GM12878 (cell line): ENCODE data around the gene DCDC2C. TPM values are rescaled to one million over a fixed set of nuclear protein-coding genes. Genes with fewer than 3 reads are reported as not detected.

Experiments
- ATAC-seq: fragments of 200-7000 bp; cut with Tn5 transposase; 3 replicates; pipeline ENCODE4 v1.9.1; 2020; ENCODE audit warnings: mild to moderate bottlenecking, moderate library complexity
- BruUV-seq: library from RNA; stranded (reverse); fragments of 400-500 nt; replicated peaks from 2 replicates; lab custom pipeline; 2021; lab: Mats Ljungman, UMichigan
- CTCF ChIA-PET: fragments of 300-600 bp; sonication (Branson Sonifier 250); formaldehyde crosslinking; extraction: SDS; loops from one replicate; lab custom pipeline; 2021; ENCODE audit warnings: inconsistent platforms; lab: Yijun Ruan, JAX
- POLR2A ChIA-PET: fragments of 350-600 bp; formaldehyde crosslinking; extraction: SDS; loops from one replicate; lab custom pipeline; 2021; ENCODE audit warnings: inconsistent platforms; lab: Charles Lee
- RAD21 ChIA-PET: fragments of 300-600 bp; sonication (Branson Sonifier 250); formaldehyde crosslinking; loops from one replicate; lab custom pipeline; 2023; ENCODE audit warnings: antibody characterized with exemption; ENCODE audit not compliant: unreplicated experiment; lab: Charles Lee
- SMC1A ChIA-PET: fragments of 300-600 bp; sonication (Branson Sonifier 250); formaldehyde crosslinking; loops from one replicate; lab custom pipeline; 2023; ENCODE audit not compliant: unreplicated experiment, uncharacterized antibody; lab: Charles Lee
- DNase-seq: peaks from one replicate; pipeline ENCODE4 v3.0.0-alpha.2; 2011; ENCODE audit warnings: low read depth, low spot score
- FAIRE-seq: peaks from 3 replicates; lab custom pipeline; 2011; peaks lifted over from hg19 to GRCh38; lab: Jason Lieb, UNC
- H2AFZ ChIP-seq: 2 replicates; pipeline ENCODE4 v1.6.0; 2011; ENCODE audit warnings: low read depth, low read length, control low read depth; ENCODE audit not compliant: control insufficient read depth
- H3K27ac ChIP-seq: 2 replicates; pipeline ENCODE4 v1.5.1; 2011; ENCODE audit warnings: control low read depth; ENCODE audit not compliant: control insufficient read depth, insufficient read depth
- H3K27me3 ChIP-seq, 2 experiments: replicated peaks in 1 of 2; 2 replicates each; pipeline versions ENCODE4 v1.6.0 to v1.6.1; 2011; ENCODE audit warnings: low read length in 1 of 2; ENCODE audit not compliant: control insufficient read depth in 2 of 2, insufficient read depth in 2 of 2
- H3K36me3 ChIP-seq, 2 experiments: 2 replicates each; pipeline ENCODE4 v1.5.1; 2011; ENCODE audit warnings: low read length in 1 of 2; ENCODE audit not compliant: control insufficient read depth in 2 of 2, insufficient read depth in 2 of 2
- H3K4me1 ChIP-seq: 2 replicates; pipeline ENCODE4 v1.6.1; 2011; ENCODE audit warnings: mild to moderate bottlenecking, low read length, moderate library complexity, mixed read lengths; ENCODE audit not compliant: control insufficient read depth, insufficient read depth
- H3K4me2 ChIP-seq: 2 replicates; pipeline ENCODE4 v1.6.0; 2011; ENCODE audit warnings: control low read depth; ENCODE audit not compliant: control insufficient read depth, insufficient read depth
- H3K4me3 ChIP-seq: fragments of 200-600 bp; sonication (generic); 2 replicates; pipeline ENCODE4 v1.5.1; 2016
- H3K79me2 ChIP-seq: 2 replicates; pipeline ENCODE4 v1.6.0; 2011; ENCODE audit warnings: low read length; ENCODE audit not compliant: control insufficient read depth, insufficient read depth
- H3K9ac ChIP-seq: 2 replicates; pipeline ENCODE4 v1.8.0; 2011; ENCODE audit warnings: low read length, control low read depth, mixed read lengths; ENCODE audit not compliant: control insufficient read depth, insufficient read depth
- H3K9me3 ChIP-seq: replicated peaks from 3 replicates; pipeline ENCODE4 v1.5.1; 2011; ENCODE audit warnings: mild to moderate bottlenecking, low read length; ENCODE audit not compliant: control insufficient read depth, insufficient read depth
- H4K20me1 ChIP-seq: 2 replicates; pipeline ENCODE4 v1.6.0; 2011; ENCODE audit not compliant: control insufficient read depth, insufficient read depth
- BACH1 ChIP-seq: fragments of 450-650 bp; IDR thresholded peaks from 2 replicates; pipeline ENCODE4 v1.6.1; 2017; ENCODE audit warnings: mild to moderate bottlenecking, borderline replicate concordance
- CBFB ChIP-seq: IDR thresholded peaks from 2 replicates; pipeline ENCODE4 v1.6.1; 2016; ENCODE audit warnings: antibody characterized with exemption, low read depth
- FOXM1 ChIP-seq: IDR thresholded peaks from 2 replicates; pipeline ENCODE4 v1.6.1; 2012; ENCODE audit warnings: low read depth, mild to moderate bottlenecking, inconsistent platforms, low read length, moderate library complexity
- GABPA ChIP-seq: IDR thresholded peaks from 2 replicates; pipeline ENCODE4 v1.6.1; 2014; ENCODE audit warnings: antibody characterized with exemption, low read depth, mild to moderate bottlenecking, inconsistent platforms
- IKZF2 ChIP-seq, 2 experiments: fragments of 450-650 bp; IDR thresholded peaks; 2 replicates each; pipeline ENCODE4 v1.6.1; 2017; ENCODE audit warnings: mild to moderate bottlenecking in 2 of 2, moderate library complexity in 2 of 2
- NRF1 ChIP-seq: conservative IDR thresholded peaks from 2 replicates; pipeline ENCODE4 v1.6.1; 2011; ENCODE audit warnings: mild to moderate bottlenecking, low read depth, low read length, improper control_type of control experiment
- PML ChIP-seq: IDR thresholded peaks from 2 replicates; pipeline ENCODE4 v1.6.1; 2012; ENCODE audit warnings: low read length, inconsistent platforms
- RUNX3 ChIP-seq: IDR thresholded peaks from 2 replicates; pipeline ENCODE4 v1.6.1; 2012; ENCODE audit warnings: low read length, inconsistent platforms
- SRF ChIP-seq, 2 experiments: IDR thresholded peaks; 2 replicates each; pipeline ENCODE4 v1.6.1; 2011; ENCODE audit warnings: low read depth in 2 of 2, low read length in 2 of 2, mild to moderate bottlenecking in 1 of 2, moderate library complexity in 1 of 2
- ZNF207 ChIP-seq: fragments of 450-650 bp; IDR thresholded peaks from 2 replicates; pipeline ENCODE4 v1.6.1; 2014; ENCODE audit warnings: antibody characterized with exemption, mild to moderate bottlenecking, borderline replicate concordance
- ZNF622 ChIP-seq: fragments of 450-650 bp; IDR thresholded peaks from 2 replicates; pipeline ENCODE4 v1.6.1; 2017; ENCODE audit warnings: mild to moderate bottlenecking, inconsistent platforms
- WGBS: methylation state at CpG from one replicate; pipeline ENCODE4 v1.1.6; 2016; ENCODE audit warnings: low lambda C conversion rate; ENCODE audit not compliant: insufficient replicate concordance, insufficient coverage; ENCODE audit errors: missing lambda C conversion rate; 5-methylcytosine and 5-hydroxymethylcytosine counted together
- in situ Hi-C: fragments of 300-500 bp; cut with MboI; formaldehyde crosslinking; loops from 9 replicates; pipeline ENCODE4 v1.14.3; 2018; ENCODE audit warnings: mixed read lengths
- intact Hi-C: fragments of 100-400 bp; cut with micrococcal nuclease; formaldehyde crosslinking; loops from one replicate; pipeline ENCODE4 v1.14.2; 2022; ENCODE audit not compliant: unreplicated experiment
- polyA plus RNA-seq, 11 experiments: library from polyadenylated mRNA; depleted of rRNA in 4 of 11; unstranded in 6 of 11; stranded (reverse) in 5 of 11; fragments of >200 nt; fragmentation: Nextera tagmentation in 4 of 11; fragmentation: Illumina TruSeq in 1 of 11; extraction: Ambion mirVana in 4 of 11; extraction: Trizol in 1 of 11; gene quantifications; 1 replicate in 1 of 11; 2 replicates in 10 of 11; pipeline versions ENCODE4 v1.2.1 to v1.2.3, GENCODE V29; 2011 to 2016; ENCODE audit warnings: inconsistent platforms in 2 of 11, missing spikeins in 2 of 11, low read depth in 1 of 11
- total RNA-seq, 4 experiments: library from RNA; depleted of rRNA in 3 of 4; stranded (reverse); fragments of >200 nt in 3 of 4; fragmentation: Illumina TruSeq in 1 of 4; extraction: Trizol in 1 of 4; gene quantifications; 2 replicates each; pipeline versions ENCODE4 v1.2.1 to v1.2.3, GENCODE V29; 2013 to 2021
- TF ChIP-seq, protein P1 (sequence below): fragments of 450-650 bp; formaldehyde crosslinking; IDR thresholded peaks from 2 replicates; pipeline ENCODE4 v1.4.0; 2020; ENCODE audit warnings: mild to moderate bottlenecking, moderate library complexity
- TF ChIP-seq, protein P2 (sequence below): fragments of 450-650 bp; IDR thresholded peaks from 2 replicates; pipeline ENCODE4 v1.6.1; 2017; ENCODE audit warnings: mild to moderate bottlenecking, moderate library complexity

The DCDC2C gene
- total and polyA plus RNA-seq, 10 of the 15 experiments (the other 5 are each of a cell fraction or from before 2014, with no cell fraction given), result not detected

DNA sequence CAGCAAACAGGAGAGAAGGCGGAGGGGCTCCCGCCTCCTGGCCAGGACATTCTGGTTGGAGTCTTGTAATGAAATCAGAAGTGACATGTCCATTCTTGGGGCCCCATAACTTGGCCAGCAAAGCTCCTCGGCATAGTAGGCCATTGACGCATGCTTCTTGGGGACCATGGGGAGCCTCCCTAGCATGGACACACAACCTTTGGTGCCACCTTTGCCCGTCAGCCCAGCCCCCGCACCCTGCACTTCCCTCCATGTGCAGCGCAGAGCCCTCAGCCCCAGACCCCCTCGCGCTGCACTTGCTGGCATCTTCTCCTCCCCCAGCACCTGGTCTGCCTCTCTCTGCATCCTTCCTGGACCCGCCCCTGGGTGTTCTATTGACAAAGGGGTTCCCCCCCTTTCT lies 23.1 kb downstream of the DCDC2C start:
- BruUV-seq, result no TSS peak
- in situ Hi-C loops, result no loop called here
- intact Hi-C loops, result no loop called here
- Histone ChIP-seq H3K4me3 (no peak overlapping the region), H3K79me2 (no peaks in the 10 kb centered on the region), H2AFZ (no peak overlapping the region), H3K4me2 (no peak overlapping the region), H3K9me3 (no peaks in the 10 kb centered on the region), H4K20me1 (no peaks in the 10 kb centered on the region), H3K27me3 (no peaks in the 10 kb centered on the region; a peak in 2 of 4 replicates), H3K9ac (no peak overlapping the region), H3K4me1 (no peaks in the 10 kb centered on the region), H3K36me3 (no peaks in the 10 kb centered on the region), H3K27ac (no peak overlapping the region)
- ATAC-seq (no peak), FAIRE-seq (no peak), DNase-seq (no peak)
- ChIA-PET SMC1A (interaction anchor here (1.1 kb wide), 1 partner anchor 54 kb away, joined by 3 read pairs; no protein-coding TSS in a partner anchor), RAD21 (no interaction called here), POLR2A (no interaction called here), CTCF (interaction anchor here (0.9 kb wide), 1 partner anchor 10 kb away, joined by 3 read pairs; no protein-coding TSS in a partner anchor)
- WGBS, result 36% methylated on average over 10 of the region's 10 CpGs
- TF ChIP-seq RUNX3, result no peak
- no peak for TF ChIP-seq SRF (IDR thresholded peaks at IDR 0.05; ENCODE audit: low read depth in 2 of 2, low read length in 2 of 2)
- TF ChIP-seq, protein P1, sequence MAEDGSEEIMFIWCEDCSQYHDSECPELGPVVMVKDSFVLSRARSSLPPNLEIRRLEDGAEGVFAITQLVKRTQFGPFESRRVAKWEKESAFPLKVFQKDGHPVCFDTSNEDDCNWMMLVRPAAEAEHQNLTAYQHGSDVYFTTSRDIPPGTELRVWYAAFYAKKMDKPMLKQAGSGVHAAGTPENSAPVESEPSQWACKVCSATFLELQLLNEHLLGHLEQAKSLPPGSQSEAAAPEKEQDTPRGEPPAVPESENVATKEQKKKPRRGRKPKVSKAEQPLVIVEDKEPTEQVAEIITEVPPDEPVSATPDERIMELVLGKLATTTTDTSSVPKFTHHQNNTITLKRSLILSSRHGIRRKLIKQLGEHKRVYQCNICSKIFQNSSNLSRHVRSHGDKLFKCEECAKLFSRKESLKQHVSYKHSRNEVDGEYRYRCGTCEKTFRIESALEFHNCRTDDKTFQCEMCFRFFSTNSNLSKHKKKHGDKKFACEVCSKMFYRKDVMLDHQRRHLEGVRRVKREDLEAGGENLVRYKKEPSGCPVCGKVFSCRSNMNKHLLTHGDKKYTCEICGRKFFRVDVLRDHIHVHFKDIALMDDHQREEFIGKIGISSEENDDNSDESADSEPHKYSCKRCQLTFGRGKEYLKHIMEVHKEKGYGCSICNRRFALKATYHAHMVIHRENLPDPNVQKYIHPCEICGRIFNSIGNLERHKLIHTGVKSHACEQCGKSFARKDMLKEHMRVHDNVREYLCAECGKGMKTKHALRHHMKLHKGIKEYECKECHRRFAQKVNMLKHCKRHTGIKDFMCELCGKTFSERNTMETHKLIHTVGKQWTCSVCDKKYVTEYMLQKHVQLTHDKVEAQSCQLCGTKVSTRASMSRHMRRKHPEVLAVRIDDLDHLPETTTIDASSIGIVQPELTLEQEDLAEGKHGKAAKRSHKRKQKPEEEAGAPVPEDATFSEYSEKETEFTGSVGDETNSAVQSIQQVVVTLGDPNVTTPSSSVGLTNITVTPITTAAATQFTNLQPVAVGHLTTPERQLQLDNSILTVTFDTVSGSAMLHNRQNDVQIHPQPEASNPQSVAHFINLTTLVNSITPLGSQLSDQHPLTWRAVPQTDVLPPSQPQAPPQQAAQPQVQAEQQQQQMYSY (CRISPR knock-in tag), result no peak
- TF ChIP-seq PML, result no peak
- TF ChIP-seq ZNF207, result no peak
- no peak for TF ChIP-seq GABPA
- TF ChIP-seq, protein P2, sequence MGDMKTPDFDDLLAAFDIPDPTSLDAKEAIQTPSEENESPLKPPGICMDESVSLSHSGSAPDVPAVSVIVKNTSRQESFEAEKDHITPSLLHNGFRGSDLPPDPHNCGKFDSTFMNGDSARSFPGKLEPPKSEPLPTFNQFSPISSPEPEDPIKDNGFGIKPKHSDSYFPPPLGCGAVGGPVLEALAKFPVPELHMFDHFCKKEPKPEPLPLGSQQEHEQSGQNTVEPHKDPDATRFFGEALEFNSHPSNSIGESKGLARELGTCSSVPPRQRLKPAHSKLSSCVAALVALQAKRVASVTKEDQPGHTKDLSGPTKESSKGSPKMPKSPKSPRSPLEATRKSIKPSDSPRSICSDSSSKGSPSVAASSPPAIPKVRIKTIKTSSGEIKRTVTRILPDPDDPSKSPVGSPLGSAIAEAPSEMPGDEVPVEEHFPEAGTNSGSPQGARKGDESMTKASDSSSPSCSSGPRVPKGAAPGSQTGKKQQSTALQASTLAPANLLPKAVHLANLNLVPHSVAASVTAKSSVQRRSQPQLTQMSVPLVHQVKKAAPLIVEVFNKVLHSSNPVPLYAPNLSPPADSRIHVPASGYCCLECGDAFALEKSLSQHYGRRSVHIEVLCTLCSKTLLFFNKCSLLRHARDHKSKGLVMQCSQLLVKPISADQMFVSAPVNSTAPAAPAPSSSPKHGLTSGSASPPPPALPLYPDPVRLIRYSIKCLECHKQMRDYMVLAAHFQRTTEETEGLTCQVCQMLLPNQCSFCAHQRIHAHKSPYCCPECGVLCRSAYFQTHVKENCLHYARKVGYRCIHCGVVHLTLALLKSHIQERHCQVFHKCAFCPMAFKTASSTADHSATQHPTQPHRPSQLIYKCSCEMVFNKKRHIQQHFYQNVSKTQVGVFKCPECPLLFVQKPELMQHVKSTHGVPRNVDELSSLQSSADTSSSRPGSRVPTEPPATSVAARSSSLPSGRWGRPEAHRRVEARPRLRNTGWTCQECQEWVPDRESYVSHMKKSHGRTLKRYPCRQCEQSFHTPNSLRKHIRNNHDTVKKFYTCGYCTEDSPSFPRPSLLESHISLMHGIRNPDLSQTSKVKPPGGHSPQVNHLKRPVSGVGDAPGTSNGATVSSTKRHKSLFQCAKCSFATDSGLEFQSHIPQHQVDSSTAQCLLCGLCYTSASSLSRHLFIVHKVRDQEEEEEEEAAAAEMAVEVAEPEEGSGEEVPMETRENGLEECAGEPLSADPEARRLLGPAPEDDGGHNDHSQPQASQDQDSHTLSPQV, result no peak
- no peak for TF ChIP-seq BACH1
- TF ChIP-seq NRF1, result no peak
- no peak for TF ChIP-seq ZNF622
- TF ChIP-seq IKZF2 (IDR thresholded peaks at IDR 0.05), result no peak
- no peak for TF ChIP-seq FOXM1
- TF ChIP-seq CBFB, result no peak
